ENCODE results near the gene SLC10A2. TPM values are rescaled to one million over a fixed set of nuclear protein-coding genes. Genes with fewer than 3 reads are reported as not detected.
A peak's percentile ranks its signal among the peaks of the same experiment; 100 is the strongest.
"Not testable (repeated sequence)": the region's sequence is repeated elsewhere in the genome, so short reads cannot be mapped to it uniquely, and the experiment has no call there.

SLC10A2 gene, protein sequence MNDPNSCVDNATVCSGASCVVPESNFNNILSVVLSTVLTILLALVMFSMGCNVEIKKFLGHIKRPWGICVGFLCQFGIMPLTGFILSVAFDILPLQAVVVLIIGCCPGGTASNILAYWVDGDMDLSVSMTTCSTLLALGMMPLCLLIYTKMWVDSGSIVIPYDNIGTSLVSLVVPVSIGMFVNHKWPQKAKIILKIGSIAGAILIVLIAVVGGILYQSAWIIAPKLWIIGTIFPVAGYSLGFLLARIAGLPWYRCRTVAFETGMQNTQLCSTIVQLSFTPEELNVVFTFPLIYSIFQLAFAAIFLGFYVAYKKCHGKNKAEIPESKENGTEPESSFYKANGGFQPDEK
- total RNA-seq = under 1 TPM in 1 of 3 donors, not detected in 2; 0.16 TPM
- long read RNA-seq, donor 1 = 0 reads
- long read RNA-seq, donor 2 = 0 reads

- no peaks in the 10 kb centered on the region for H3K9me3 ChIP-seq
- intact Hi-C loops (cut with DNase I, micrococcal nuclease) = no loop called here
- no peak within 1 kb of the TSS for H3K4me3 ChIP-seq
- no peaks in the 10 kb centered on the region for H3K4me1 ChIP-seq (ENCODE audit: low read depth)
- TF ChIP-seq, protein P1, sequence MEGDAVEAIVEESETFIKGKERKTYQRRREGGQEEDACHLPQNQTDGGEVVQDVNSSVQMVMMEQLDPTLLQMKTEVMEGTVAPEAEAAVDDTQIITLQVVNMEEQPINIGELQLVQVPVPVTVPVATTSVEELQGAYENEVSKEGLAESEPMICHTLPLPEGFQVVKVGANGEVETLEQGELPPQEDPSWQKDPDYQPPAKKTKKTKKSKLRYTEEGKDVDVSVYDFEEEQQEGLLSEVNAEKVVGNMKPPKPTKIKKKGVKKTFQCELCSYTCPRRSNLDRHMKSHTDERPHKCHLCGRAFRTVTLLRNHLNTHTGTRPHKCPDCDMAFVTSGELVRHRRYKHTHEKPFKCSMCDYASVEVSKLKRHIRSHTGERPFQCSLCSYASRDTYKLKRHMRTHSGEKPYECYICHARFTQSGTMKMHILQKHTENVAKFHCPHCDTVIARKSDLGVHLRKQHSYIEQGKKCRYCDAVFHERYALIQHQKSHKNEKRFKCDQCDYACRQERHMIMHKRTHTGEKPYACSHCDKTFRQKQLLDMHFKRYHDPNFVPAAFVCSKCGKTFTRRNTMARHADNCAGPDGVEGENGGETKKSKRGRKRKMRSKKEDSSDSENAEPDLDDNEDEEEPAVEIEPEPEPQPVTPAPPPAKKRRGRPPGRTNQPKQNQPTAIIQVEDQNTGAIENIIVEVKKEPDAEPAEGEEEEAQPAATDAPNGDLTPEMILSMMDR (IDR thresholded peaks at IDR 0.05) = no peak
- H3K36me3 ChIP-seq (ENCODE audit: low read depth) = no peaks in the 10 kb centered on the region
- DNase-seq (no peak), ATAC-seq (peak; percentile 39)
Measured at GRCh38 chr13:103066079-103066780, at the start of gene SLC10A2. TSS of gene SLC10A2 (minus strand) at chr13:103066417. CDS start at chr13:103066249, 168 bp downstream.

DNA sequence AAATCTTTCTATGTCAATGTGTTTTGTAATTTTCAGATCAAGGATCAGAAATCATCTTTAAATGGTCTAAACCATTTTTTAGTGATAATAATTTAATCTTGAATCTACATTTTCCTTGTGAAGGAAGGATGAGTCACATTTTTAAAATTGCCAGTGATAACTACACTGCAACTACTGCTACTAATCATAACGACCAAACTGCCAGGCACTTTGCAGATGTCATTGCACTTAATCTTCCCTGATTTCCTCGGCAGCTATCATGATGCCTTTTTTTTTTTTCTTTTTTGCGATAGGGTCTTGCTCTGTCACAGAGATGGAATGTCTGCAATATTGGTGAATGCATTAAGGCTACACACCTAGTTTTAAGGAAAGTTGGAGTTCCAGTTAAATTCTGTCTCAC, 41.4 kb upstream of the SLC10A2 start:
- no peaks in the 10 kb centered on the region for H3K4me1 ChIP-seq (ENCODE audit: low read depth)
- intact Hi-C loops (cut with DNase I, micrococcal nuclease) = no loop called here
- ATAC-seq = no peak
- no peaks in the 10 kb centered on the region for H3K36me3 ChIP-seq (ENCODE audit: low read depth)
- no peak for DNase-seq
- TF ChIP-seq, protein P1 (IDR thresholded peaks at IDR 0.05) = no peak
- H3K9me3 ChIP-seq = no peaks in the 10 kb centered on the region
- no peak overlapping the region for H3K4me3 ChIP-seq

DNA sequence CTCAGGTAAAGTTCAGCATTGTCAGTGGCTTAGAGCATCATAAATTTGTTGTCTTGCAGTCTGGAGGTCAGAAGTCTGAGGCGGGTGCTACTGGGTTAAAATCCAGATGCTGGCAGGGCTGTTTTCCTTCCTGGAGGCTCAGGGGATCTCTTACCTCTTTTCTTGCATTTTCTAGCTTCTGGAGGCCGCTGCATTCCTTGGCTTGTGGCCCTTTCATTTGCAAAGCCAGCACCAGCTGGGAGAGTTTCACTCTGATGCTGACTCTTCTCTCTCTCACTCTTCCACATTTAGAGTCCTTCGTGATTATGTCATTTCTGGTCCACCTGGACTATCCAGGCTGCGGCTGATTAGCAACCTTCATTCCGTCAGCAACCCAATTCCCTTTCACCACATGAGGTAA, 38.1 kb upstream of the SLC10A2 start:
- intact Hi-C loops (cut with DNase I, micrococcal nuclease) = no loop called here
- Histone ChIP-seq H3K4me3 (no peak overlapping the region), H3K9me3 (no peaks in the 10 kb centered on the region), H3K4me1 (ENCODE audit: low read depth) (no peaks in the 10 kb centered on the region), H3K36me3 (ENCODE audit: low read depth) (no peaks in the 10 kb centered on the region)
- no peak for DNase-seq
- TF ChIP-seq, protein P1 (IDR thresholded peaks at IDR 0.05) = no peak
- ATAC-seq = no peak

GRCh38 chr13:103103456-103103855, 37.2 kb upstream of the SLC10A2 start:
- H3K4me1 ChIP-seq (ENCODE audit: low read depth); intact Hi-C loops (cut with DNase I, micrococcal nuclease); ATAC-seq; DNase-seq; H3K36me3 ChIP-seq (ENCODE audit: low read depth); H3K9me3 ChIP-seq; H3K4me3 ChIP-seq: not testable (repeated sequence)

- intact Hi-C loops (cut with DNase I, micrococcal nuclease) = no loop called here
- no peak for ATAC-seq
- DNase-seq = no peak
- no peaks in the 10 kb centered on the region for H3K9me3 ChIP-seq
- TF ChIP-seq, protein P1 (IDR thresholded peaks at IDR 0.05) = no peak
- H3K36me3 ChIP-seq (ENCODE audit: low read depth) = no peaks in the 10 kb centered on the region
- no peak overlapping the region for H3K4me3 ChIP-seq
- H3K4me1 ChIP-seq (ENCODE audit: low read depth) = no peaks in the 10 kb centered on the region
Measured at GRCh38 chr13:103102482-103102881, 36.3 kb upstream of the SLC10A2 start.

DNA sequence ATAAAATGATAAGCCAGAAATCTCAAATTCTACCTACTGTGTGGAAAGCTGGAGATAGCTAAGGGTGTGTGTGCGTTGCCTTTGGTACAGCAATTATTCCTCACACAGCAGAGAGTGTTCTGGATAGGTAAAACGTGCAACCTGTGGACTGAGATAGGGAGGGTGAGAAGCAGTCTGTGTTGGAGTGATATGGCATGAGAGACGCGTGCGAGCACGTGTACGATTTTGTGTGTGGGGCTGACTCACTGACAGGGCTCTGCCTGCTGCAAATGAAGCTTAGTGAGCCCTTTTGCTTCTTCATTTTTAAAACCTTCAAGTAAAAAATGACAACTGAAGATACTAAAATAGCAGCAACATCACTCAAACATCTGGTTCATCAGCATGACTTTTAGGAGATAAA, 35.7 kb upstream of the SLC10A2 start:
- H3K9me3 ChIP-seq = no peaks in the 10 kb centered on the region
- ATAC-seq (no peak), DNase-seq (no peak)
- no peaks in the 10 kb centered on the region for H3K36me3 ChIP-seq (ENCODE audit: low read depth)
- no peaks in the 10 kb centered on the region for H3K4me1 ChIP-seq (ENCODE audit: low read depth)
- intact Hi-C loops (cut with DNase I, micrococcal nuclease) = no loop called here
- no peak overlapping the region for H3K4me3 ChIP-seq
- TF ChIP-seq, protein P1 (IDR thresholded peaks at IDR 0.05) = no peak
